NCI-H524 treated with DMSO at 0.1 percent for 48 hours (cell line): ENCODE results near the gene ANXA11.
"Not testable (repeated sequence)": the region's sequence is repeated elsewhere in the genome, so short reads cannot be mapped to it uniquely, and the experiment has no call there.

Experiments used
- DNase-seq: peaks from one replicate; lab custom pipeline; 2025; lab: John Stamatoyannopoulos, UW

The ANXA11 gene

DNA sequence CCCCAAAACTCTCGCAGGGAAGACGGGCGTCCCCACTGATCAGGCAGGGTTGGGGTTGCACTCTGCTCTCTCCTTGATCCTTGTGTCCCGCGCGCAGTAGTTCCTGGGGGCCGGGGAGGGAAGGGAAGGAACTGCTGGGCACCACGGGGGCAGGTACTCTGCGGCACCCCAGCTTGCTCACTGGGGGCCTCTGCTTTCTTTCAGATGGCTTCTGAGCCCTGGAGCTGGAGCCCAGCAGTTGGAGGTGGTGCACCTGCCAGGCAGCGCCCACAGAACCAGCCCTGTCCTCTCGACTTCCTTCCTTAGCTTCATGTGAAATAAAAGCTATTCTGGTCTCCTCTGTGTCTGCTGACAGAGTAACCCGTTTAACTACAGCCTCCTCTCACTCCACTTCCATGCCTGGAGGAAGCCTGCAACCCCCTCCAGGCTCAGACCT lies 60.6 kb downstream of the ANXA11 start:
- no peak for DNase-seq

DNA sequence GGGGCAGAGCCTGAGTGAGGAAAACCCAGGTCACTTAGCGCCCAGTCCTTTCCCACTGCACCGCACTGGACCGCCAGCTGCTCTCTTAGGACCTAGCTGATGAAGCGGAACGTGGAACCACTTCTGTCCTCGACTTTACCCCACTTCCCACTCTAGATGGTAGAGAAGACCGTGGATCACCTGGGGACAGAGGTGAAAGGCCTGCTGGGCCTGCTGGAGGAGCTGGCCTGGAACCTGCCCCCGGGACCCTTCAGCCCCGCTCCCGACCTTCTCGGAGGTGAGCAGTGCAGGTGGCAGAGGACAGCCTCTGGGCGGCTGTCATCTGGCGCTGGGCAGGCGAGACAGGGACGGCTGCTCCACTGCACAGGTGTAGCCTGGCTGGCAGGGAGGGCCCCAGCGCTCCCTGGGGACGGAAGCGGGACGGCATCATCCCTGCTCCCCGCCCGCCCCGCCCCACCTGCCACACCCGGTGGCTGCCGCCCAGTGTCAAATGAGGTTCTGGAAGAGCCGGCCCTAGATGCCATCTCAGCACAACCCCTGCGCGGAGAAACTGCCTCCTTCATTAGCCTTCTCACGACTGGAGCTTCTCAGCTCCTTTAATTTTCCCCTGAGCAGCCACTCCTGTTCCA lies 61.2 kb downstream of the ANXA11 start:
- no peak for DNase-seq

DNA sequence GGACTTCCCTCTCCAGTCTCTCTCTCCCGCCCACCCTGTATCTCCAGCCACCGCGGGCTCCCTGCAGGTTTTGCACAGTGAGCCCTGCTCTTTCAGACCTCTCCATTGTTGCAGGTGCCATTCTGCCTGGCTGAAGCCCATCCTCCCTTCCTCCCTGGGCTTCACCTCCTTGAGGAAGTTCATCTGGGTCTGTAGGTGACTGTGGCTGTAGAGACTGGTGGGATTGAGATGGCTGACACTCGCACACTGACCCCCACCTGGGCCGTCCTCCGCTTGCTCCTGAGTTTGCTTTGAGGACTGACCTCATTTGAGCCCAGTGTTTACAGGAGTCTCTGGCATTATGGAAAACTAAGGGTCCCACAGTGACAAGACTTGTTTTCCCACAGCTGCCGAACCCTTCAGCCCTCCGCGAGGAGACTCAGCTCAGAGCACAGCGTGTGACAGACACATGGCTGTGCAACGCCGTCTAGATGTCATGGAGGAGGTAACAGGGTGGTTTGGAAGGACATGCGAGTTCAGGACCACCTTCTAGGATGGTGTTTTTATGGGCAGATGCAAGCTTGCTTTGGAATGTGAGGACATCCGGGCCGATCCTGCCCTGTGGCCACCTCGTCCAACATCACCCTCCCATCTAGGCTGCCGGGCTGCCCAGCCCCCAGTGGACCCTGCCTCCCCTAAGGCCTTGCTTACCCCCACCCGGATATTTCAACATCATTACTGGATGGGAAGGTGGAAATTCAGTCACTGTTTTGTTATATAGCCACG lies 63.5 kb downstream of the ANXA11 start:
- no peak for DNase-seq

DNA sequence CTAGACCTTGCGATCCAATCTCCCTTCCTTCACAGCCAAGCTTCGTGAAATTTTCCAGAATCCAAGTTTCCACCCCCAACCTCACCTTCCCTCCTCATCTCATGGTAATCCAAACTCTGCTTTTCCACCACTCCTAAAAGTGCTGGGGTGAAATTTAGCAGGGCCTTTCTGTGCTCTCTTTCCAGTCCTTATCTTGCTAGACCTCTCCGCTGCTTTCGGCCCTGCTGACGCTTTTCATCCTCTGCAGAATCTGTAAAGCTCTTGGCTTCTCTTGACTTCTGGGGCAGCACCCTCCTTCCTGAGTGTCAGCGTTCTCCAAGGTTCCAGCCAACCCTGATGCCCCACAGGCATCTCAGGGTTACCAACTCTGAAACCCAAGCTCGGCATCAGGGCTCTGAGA lies 65.1 kb downstream of the ANXA11 start:
- no peak for DNase-seq

DNA sequence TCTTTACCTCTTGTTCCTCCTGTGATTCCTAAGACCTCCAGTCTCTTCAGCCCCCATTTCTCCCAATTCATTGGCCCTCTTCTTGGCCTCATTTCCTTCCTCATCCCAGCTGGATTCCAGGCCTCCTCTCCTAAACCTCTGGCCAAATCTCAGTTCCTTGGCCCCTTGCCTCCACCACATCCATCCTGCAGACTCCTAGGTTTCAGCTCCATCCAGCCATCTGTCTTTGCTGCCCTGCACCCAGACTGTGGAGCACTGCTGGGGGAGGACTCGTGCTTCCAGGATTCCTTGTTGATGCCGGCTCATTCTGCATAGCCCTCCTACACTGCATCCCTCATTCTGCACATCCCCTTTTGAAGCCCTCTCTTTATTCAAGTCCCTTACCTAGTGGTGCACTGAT lies 66.1 kb downstream of the ANXA11 start:
- DNase-seq, result no peak

DNA sequence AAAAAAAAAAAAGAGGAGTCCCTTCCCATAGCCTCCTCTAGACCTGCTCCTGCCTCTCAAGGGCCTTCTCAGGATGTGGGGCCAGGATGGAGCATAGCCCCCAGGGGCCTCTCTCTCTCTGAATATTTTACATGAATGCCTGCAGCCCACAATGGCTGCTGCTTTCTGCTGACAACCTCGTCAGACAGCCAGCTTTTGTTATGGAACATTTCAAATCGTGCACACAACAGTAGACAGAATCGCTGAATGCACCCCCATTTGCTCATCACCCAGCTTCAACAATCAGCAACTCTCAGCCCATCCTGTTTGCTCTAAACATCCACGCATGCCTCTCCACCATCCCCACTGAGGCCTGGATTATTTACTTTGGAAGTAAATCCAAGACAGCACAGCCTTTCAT lies 67.4 kb downstream of the ANXA11 start:
- no peak for DNase-seq

DNA sequence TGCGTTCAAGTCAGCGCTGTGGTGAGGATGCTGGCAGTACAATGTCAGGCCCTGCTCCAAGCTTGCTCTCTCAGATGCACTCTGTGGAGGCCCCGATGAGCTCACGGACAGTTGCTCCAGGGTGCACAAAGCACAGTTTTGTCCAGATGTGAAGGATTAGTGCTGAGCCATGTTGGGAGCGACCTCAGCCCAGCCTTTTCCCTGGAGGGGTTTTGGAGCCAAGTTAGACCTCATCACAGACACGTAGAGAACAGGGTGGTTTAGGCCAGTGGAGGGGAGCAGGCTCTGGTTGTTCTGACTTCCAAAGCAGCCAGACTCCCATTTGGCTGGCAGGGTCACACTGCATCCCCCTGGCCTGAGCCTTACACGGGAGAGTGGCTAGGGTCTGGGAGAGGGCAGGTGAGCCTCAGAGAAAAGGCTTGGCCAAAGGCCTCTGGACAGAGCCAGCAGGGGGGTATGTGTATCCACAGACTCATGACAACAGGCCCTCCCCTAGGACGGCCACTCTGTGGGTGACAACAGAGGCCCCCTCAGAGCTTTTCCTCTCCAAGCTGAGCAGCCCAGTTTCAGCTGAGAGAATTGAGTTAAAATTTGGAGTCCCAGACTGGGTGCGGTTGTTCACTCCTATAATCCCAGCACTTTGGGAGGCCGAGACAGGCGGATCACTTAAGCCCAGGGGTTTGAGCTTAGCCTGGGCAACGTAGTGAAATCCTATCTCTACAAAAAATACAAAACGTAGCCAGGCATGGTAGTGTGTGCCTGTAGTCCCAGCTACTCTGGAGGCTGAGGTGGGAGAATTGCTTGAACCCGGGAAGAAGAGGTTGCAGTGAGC lies 68.1 kb downstream of the ANXA11 start:
- DNase-seq, result no peak

DNA sequence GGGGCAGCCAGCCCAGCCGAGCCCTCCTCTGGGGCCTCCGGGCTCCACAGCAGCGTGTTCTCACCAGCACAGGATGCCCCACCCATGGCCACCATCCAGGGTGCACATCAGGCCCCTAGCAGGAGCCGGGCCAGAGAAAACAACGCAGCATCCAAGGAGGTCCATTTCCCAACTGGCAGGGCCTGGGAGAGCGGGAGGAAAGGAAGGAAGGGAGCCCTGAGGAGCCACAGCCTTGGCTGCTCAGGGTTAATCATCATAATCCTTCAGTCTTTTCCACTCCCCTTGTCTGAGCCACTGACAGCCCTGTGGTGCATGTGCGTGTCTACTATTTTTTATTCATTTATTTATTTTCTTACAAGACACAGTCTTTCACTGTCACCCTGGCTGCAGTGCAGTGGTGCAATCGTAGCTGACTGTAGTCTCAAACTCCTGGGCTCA lies 69.2 kb downstream of the ANXA11 start:
- DNase-seq, result no peak

DNA sequence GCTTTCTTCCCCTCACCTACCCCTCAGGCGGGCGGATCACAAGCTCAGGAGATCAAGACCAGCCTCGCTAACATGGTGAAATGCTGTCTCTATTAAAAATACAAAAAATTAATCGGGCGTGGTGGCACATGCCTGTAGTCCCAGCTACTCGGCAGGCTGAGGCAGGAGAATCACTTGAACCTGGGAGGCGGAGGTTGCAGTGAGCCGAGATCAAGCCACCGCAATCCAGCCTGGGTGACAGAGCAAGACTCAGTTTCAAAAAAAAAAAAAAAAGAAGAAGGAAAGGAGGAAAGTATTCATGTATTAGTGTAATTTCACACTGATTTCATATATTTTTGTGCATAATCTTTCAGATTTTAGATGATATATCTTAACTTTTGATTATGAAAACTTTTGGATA lies 71.7 kb downstream of the ANXA11 start:
- not testable (repeated sequence) for DNase-seq

DNA sequence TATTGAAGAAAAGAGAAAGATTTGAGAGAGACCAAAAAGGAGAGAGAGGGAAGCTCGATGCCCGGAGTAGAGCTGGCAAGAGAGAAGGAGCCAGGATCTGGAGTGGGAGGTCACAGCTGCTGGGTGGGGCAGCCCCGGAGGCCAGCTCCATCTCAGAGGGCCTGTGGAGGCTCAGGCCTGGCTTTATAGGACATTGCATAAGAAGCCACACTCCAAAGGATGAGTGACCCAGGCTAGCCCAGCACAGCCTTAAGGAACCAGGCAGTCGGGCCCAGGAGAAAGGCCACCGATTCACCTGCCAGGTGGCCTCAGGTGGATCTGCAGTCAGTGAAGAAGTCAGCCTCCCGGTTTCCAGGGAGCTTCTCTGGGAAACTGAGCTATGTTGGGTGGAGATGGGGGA lies 72.1 kb downstream of the ANXA11 start:
- DNase-seq, result no peak

DNA sequence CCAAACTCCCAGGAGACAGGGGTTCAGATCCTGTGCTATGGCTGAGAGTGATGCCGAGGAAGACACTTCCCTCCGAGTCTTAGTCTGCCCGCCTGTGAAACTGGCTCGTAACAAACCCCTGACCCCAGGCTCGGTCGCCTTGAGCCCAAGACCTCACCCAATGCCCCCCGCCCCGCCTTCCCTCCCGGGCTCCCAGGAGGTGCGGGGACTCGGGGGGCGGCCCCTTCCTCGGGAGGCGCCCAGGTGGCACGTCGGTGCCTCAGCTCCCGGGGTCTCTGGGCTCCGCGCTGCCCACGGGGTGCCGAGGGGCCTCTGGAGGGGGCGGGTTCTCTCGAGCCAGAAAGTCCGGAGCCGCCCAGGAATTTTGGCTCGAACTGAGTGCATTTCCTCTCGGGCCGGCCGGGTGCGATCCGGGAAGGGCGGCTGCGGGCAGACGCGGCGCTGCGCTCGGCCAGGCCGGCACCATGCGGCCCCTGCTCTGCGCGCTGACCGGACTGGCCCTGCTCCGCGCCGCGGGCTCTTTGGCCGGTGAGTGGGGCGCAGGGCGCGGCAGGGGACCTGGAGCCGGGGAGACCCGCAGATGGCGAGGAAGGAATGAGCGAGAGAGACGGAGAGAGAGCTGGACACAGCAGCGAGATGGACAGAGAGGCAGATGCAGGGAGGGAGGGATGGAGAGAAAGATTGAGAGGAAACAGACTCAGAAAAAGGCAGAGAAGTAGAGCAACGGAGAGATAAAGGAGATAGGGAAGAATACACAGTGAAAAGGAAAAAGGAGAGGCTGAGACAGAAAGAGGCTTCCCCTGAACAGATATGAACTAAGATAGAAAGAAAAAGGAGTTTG lies 72.8 kb downstream of the ANXA11 start, which contains the start of gene PLAC9:
Gene PLAC9 (plus strand): TSS at position 432 of the 841 bp plus-strand sequence. CDS start 33 bp downstream, at position 465.
- no peak for DNase-seq

DNA sequence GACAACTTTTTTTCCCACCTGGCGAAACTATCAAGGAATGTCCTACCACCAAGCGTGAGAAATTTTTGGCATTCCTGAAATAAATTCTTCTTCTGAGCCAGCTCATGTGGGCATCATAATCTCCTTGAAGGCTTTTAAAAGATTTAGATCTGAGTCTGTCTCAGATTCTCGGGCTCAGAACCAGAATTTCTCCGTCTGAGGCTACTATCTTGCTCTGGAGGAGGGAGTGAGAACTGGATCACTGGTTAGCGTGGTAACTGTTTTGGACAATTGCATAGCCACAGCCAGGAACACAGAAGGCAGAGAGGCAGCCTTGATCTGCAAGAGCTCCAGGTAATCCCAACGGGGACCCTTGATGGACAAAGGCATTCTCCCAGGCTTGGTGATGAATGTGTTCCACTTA lies 73.8 kb downstream of the ANXA11 start:
- DNase-seq, result no peak

DNA sequence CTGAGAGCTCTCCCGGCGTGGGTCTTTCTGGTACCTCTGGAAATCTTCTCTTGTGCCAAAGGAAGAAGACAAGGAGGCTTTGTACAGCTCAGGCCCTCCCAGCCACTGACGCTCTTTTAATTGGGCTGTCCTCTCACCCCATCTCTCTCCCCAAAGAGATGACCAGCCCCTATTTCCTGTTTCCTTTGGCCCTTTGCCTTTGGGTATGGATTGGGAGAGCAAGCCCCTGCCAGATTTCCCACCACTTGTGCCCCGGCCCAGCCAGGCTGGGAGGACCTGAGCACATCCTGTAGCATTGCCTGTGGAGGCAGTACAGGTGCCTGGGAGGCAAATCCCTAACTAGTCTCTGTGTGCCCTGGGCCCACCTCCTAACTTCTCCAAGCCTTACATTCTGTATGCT lies 78.5 kb downstream of the ANXA11 start:
- DNase-seq, result no peak

DNA sequence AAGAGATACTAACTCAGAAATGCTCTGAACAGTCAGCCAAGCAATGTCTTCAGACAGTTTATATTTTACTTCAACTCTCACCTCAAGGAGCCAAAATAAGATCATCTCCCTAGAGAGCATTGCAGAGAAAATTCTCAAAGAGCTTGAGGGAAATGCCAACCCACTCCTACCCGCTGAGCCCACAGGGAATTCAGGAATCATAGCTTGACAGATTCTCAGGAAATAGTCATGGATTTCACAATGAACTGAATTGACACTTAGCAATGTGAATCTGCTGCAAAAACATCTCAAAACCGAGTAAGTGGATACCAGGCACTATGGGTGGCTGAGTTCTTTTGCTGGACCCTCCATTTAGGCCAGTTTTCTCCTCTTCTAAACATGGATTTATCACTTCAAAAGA lies 82.6 kb downstream of the ANXA11 start:
- DNase-seq, result no peak

DNA sequence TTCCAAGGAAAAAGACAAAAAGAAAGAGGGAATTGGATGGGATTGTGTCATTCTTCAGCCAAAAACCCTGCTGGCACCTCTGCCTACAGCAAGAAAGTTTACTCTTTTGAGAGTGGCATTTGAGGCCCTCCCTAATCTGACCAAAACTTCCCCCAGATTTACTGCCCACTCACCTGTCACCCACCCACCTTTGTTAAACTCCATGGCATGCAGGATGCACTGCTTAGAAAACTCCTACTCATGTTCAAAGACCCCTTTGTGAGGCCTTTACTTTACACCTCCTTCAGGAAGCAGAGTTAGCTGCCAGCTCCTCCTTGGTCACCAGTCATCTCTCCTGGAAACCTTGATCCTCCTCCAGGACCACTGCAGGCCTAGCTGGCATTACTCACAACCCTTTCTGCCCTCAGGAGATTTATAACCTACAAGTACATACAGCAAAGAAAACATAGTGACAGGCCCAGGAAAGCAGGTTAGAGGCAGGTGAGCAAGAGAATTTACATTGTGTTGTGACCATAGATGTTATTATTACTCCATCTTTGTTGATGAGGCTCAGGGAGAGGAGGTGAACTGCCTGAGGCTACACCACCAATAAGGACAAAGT lies 83.1 kb downstream of the ANXA11 start:
- no peak for DNase-seq

DNA sequence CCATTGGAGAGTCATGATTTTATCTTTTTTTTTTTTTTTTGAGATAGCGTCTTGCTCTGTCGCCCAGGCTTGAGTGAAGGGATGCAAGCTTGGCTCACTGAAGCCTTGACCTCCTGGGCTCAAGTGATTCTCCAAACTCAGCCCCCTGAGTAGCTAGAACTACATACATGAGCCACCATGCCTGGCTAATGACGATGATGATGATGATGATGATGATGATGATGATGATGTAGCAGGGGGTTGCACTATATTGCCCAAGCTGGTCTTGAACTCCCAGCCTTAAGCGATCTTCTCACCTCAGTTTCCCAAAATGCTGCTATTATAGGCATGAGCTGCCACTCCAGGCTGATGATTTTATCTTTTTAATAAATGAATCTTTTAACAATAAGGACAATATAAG lies 86.7 kb downstream of the ANXA11 start:
- no peak for DNase-seq

DNA sequence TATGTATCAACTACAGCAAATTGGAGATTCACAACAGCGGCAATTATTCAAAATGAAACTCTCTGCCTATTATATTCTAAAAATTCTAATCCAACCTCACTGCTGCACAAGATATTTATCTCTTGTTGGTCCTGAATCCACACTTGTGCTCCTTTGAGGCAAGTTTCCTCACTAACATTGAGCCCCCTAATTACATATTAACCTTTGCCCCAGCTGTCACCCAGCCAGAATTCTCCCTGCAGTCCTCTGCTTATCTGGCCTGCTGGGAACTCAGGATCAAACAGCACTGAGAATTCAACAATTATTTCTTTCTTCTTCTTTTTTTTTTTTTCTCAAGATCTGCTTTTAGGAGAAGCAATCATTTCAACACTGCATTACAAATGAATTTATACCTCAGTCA lies 94.4 kb downstream of the ANXA11 start:
- no peak for DNase-seq

DNA sequence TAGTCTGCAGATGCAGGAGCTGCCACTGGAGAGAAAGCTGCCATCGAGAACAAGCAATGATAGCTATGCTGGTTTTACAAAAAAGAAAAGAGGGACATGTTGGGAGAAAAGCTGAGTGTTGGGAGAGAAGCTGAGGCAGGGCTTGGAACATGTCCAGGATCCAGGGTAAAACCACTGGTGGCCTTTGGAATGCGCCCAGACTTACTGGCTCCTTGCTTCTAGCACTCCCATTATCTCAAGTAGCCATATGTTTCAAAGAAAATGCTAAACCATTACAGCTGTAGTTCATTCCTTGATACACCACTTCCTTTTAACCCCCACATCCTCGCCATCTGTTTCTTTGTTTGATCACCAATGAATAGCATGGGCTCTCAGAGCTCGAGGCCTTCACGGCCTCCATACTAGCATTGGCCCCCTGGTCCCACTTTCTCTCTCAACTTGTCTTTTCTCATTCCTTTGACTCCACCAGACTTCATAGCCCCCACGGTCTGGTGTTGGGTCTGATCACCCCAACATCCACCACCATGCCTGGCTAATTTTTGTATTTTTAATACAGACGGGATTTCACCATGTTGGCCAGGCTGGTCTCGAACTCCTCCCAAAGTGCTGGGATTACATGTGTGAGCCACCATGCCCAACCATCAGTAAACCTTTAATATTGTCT lies 96.6 kb downstream of the ANXA11 start:
- peak; percentile 72 for DNase-seq

DNA sequence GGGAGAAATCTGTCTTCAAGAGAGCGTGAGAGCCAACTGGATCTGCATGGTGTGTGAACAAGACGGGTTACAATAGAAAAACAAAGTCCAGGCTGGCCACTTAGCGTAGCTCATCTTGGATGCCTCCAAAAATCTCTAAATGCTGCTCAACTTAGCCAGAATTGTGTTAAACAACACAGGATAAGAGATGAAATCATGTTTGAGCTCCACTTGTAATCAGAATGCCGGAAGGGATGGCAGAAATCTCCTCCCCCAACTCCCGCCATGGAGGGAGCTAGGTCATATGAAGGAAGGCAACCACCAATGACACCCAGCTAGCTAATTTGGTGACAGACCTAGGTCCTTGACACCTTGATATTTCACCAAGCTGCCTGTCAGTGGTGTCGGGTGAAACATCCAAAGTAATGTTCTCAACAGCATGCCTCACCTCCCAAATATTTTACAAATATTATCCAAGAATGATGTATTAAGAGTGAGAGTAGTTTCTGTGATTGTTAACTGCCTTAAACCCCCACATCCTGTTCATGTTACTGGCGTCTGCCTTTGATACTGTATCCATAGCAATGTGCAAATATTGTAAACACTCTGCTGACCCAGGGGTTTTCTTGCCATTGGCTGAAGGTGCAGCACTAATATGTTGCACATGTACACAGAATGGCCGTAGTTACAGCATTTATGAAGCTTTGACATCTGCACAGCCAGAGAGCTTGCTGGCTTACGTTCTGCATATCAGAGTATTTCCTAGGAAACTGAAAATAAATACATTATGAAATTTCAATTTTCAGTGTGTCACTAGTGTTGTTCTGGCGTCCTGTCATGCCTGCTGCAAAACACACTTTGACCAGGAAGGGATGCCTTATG lies 101.0 kb downstream of the ANXA11 start:
- DNase-seq, result no peak
